Testis (tissue), 2 donors: ENCODE data around the gene SERTAD2.

ENCODE experiments used
- POLR2A ChIP-seq: fragments of 450-650 bp; IDR thresholded peaks from one replicate; pipeline ENCODE4 v1.6.1; 2017; ENCODE audit warnings: antibody characterized with exemption, mild to moderate bottlenecking, moderate library complexity
- TF ChIP-seq, protein P1 (sequence below), 3 experiments: fragments of 450-650 bp in 2 of 3; fragments of 200-600 bp in 1 of 3; sonication (generic) in 1 of 3; IDR thresholded peaks; one replicate each; pipeline ENCODE4 v1.5.1; 2016 to 2019; ENCODE audit warnings: antibody characterized with exemption in 3 of 3, mild to moderate bottlenecking in 2 of 3, moderate library complexity in 1 of 3

DNA sequence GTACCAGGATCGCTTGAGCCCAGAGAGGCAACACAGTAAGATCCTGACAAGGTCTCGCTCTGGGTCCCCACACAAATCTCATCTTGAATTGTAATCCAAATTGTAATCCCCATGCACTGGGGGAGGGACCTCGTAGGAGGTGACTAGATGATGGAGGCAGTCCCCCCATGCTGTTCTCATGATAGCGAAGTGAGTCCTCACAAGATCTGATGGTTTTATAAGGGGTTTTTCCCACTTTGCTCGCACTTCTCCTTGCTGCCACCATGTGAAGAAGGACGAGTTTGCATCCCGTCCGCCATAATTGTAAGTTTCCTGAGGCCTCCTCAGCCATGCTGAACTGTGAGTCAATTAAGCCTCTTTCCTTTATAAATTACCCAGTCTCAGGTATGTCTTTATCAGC lies 46.0 kb upstream of the SERTAD2 start:
- TF ChIP-seq, protein P1, sequence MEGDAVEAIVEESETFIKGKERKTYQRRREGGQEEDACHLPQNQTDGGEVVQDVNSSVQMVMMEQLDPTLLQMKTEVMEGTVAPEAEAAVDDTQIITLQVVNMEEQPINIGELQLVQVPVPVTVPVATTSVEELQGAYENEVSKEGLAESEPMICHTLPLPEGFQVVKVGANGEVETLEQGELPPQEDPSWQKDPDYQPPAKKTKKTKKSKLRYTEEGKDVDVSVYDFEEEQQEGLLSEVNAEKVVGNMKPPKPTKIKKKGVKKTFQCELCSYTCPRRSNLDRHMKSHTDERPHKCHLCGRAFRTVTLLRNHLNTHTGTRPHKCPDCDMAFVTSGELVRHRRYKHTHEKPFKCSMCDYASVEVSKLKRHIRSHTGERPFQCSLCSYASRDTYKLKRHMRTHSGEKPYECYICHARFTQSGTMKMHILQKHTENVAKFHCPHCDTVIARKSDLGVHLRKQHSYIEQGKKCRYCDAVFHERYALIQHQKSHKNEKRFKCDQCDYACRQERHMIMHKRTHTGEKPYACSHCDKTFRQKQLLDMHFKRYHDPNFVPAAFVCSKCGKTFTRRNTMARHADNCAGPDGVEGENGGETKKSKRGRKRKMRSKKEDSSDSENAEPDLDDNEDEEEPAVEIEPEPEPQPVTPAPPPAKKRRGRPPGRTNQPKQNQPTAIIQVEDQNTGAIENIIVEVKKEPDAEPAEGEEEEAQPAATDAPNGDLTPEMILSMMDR (IDR thresholded peaks at IDR 0.05), result no peak
- TF ChIP-seq POLR2A, result no peak
